Activated T-cell treated with anti-CD3 and anti-CD28 coated beads, Interleukin-2, amount 50 U/mL, for 4 hours (primary cell): ENCODE results near the gene TLCD3A. TPM values are rescaled to one million over a fixed set of nuclear protein-coding genes. Genes with fewer than 3 reads are reported as not detected.

Source experiments
- total RNA-seq, 3 donors: library from RNA; stranded (reverse); gene quantifications; one replicate each; pipeline ENCODE4 v1.2.1, GENCODE V29; 2021

The TLCD3A gene
- total RNA-seq, 3 donors from 2014 or later = 7.0 to 11.5 (median 7.6) TPM

Other genes with a start within 250 kb of the TLCD3A start
- 10 to 100 TPM; 65.3 to 72.2 (median 71.4) TPM for gene VPS53, start 17.8 kb upstream of the TLCD3A start, total RNA-seq
- gene GEMIN4, start 19.7 kb downstream of the TLCD3A start, total RNA-seq = 10 to 100 TPM; 71.6 to 86.8 (median 79.5) TPM
- 10 to 100 TPM; 63.7 to 71.9 (median 69.7) TPM for gene GLOD4, start 49.7 kb downstream of the TLCD3A start, total RNA-seq
- 10 to 100 TPM; 42.3 to 46.9 (median 44.4) TPM for gene MRM3, start 49.8 kb downstream of the TLCD3A start, total RNA-seq
- gene NXN, start 247.2 kb downstream of the TLCD3A start, total RNA-seq = under 1 TPM; 0.18 to 0.49 (median 0.18) TPM